GM18873 (cell line): ENCODE data around the gene KCNJ2.

Source experiments
- ATAC-seq: cut with Tn5 transposase; IDR thresholded peaks from one replicate; pipeline ENCODE4 v1.9.1; 2021; ENCODE audit warnings: mild to moderate bottlenecking, moderate library complexity, moderate number of reproducible peaks; ENCODE audit not compliant: unreplicated experiment, low FRiP score

The KCNJ2 gene

GRCh38 chr17:70168977-70169708, at the start of gene KCNJ2:
Gene KCNJ2, plus strand, starts transcription at chr17:70169532. Its CDS starts 5,508 bp downstream, at chr17:70175040.
- peak; percentile 53 for ATAC-seq

- ATAC-seq = no peak
Measured at GRCh38 chr17:70119545-70119944, 49.8 kb upstream of the KCNJ2 start.

GRCh38 chr17:70119983-70120382, 49.3 kb upstream of the KCNJ2 start:
- ATAC-seq = no peak

GRCh38 chr17:70120425-70120824, 48.9 kb upstream of the KCNJ2 start:
- no peak for ATAC-seq

GRCh38 chr17:70121126-70121525, 48.2 kb upstream of the KCNJ2 start:
- no peak for ATAC-seq

- no peak for ATAC-seq
Measured at GRCh38 chr17:70123193-70123592, 46.1 kb upstream of the KCNJ2 start.

- no peak for ATAC-seq
Measured at GRCh38 chr17:70124723-70125122, 44.6 kb upstream of the KCNJ2 start.

- ATAC-seq = no peak
Measured at GRCh38 chr17:70127221-70127873, 42.0 kb upstream of the KCNJ2 start.

GRCh38 chr17:70128727-70129238, 40.5 kb upstream of the KCNJ2 start:
- no peak for ATAC-seq

GRCh38 chr17:70130289-70130688, 39.0 kb upstream of the KCNJ2 start:
- ATAC-seq = no peak

- no peak for ATAC-seq
Measured at GRCh38 chr17:70132505-70132904, 36.8 kb upstream of the KCNJ2 start.

GRCh38 chr17:70134042-70134441, 35.3 kb upstream of the KCNJ2 start:
- no peak for ATAC-seq

GRCh38 chr17:70134777-70135176, 34.6 kb upstream of the KCNJ2 start:
- no peak for ATAC-seq

- ATAC-seq = no peak
Measured at GRCh38 chr17:70136131-70136530, 33.2 kb upstream of the KCNJ2 start.

GRCh38 chr17:70137451-70138230, 31.7 kb upstream of the KCNJ2 start:
- ATAC-seq = peak; percentile 98

GRCh38 chr17:70138291-70138865, 31.0 kb upstream of the KCNJ2 start:
- ATAC-seq = no peak

GRCh38 chr17:70139449-70139993, 29.8 kb upstream of the KCNJ2 start:
- ATAC-seq = no peak

- ATAC-seq = no peak
Measured at GRCh38 chr17:70144260-70144846, 25.0 kb upstream of the KCNJ2 start.

GRCh38 chr17:70153210-70153609, 16.1 kb upstream of the KCNJ2 start:
- no peak for ATAC-seq

- no peak for ATAC-seq
Measured at GRCh38 chr17:70157151-70157550, 12.2 kb upstream of the KCNJ2 start.
